Panc1 (cell line): ENCODE measurements around the gene KCNB1.

Experiments
- CTCF ChIP-seq: fragments of 450-650 bp; IDR thresholded peaks from 2 replicates; pipeline ENCODE4 v1.5.1; 2017; ENCODE audit warnings: mild to moderate bottlenecking
- POLR2AphosphoS5 ChIP-seq: IDR thresholded peaks from 2 replicates; pipeline ENCODE4 v1.6.1; 2012; ENCODE audit warnings: mild to moderate bottlenecking, low read depth, low read length, moderate library complexity
- SIN3A ChIP-seq: IDR thresholded peaks from 2 replicates; pipeline ENCODE4 v1.6.1; 2012; ENCODE audit warnings: low read depth, mild to moderate bottlenecking, low read length, moderate library complexity, borderline replicate concordance; ENCODE audit not compliant: insufficient read depth
- TCF7L2 ChIP-seq: IDR thresholded peaks from 2 replicates; pipeline ENCODE4 v1.6.1; 2011; ENCODE audit warnings: mild to moderate bottlenecking, low read depth, low read length, inconsistent platforms
- TF ChIP-seq, protein P1 (sequence below), 2 experiments: IDR thresholded peaks; 2 replicates each; pipeline ENCODE4 v1.6.1; 2011 to 2012; ENCODE audit warnings: low read depth in 2 of 2, control low read depth in 1 of 2, low read length in 1 of 2, mild to moderate bottlenecking in 1 of 2, moderate library complexity in 1 of 2; ENCODE audit not compliant: insufficient read depth in 1 of 2

GRCh38 chr20:49426873-49427272, 55.6 kb downstream of the KCNB1 start:
- TF ChIP-seq CTCF (no peak), POLR2AphosphoS5 (no peak), TCF7L2 (no peak), SIN3A (no peak)
- TF ChIP-seq, protein P1, sequence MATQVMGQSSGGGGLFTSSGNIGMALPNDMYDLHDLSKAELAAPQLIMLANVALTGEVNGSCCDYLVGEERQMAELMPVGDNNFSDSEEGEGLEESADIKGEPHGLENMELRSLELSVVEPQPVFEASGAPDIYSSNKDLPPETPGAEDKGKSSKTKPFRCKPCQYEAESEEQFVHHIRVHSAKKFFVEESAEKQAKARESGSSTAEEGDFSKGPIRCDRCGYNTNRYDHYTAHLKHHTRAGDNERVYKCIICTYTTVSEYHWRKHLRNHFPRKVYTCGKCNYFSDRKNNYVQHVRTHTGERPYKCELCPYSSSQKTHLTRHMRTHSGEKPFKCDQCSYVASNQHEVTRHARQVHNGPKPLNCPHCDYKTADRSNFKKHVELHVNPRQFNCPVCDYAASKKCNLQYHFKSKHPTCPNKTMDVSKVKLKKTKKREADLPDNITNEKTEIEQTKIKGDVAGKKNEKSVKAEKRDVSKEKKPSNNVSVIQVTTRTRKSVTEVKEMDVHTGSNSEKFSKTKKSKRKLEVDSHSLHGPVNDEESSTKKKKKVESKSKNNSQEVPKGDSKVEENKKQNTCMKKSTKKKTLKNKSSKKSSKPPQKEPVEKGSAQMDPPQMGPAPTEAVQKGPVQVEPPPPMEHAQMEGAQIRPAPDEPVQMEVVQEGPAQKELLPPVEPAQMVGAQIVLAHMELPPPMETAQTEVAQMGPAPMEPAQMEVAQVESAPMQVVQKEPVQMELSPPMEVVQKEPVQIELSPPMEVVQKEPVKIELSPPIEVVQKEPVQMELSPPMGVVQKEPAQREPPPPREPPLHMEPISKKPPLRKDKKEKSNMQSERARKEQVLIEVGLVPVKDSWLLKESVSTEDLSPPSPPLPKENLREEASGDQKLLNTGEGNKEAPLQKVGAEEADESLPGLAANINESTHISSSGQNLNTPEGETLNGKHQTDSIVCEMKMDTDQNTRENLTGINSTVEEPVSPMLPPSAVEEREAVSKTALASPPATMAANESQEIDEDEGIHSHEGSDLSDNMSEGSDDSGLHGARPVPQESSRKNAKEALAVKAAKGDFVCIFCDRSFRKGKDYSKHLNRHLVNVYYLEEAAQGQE (IDR thresholded peaks at IDR 0.05; ENCODE audit: insufficient read depth in 1 of 2, low read depth in 2 of 2, low read length in 1 of 2), result no peak
